Measurements from ENCODE around the gene LRPAP1.

LRPAP1 gene

DNA sequence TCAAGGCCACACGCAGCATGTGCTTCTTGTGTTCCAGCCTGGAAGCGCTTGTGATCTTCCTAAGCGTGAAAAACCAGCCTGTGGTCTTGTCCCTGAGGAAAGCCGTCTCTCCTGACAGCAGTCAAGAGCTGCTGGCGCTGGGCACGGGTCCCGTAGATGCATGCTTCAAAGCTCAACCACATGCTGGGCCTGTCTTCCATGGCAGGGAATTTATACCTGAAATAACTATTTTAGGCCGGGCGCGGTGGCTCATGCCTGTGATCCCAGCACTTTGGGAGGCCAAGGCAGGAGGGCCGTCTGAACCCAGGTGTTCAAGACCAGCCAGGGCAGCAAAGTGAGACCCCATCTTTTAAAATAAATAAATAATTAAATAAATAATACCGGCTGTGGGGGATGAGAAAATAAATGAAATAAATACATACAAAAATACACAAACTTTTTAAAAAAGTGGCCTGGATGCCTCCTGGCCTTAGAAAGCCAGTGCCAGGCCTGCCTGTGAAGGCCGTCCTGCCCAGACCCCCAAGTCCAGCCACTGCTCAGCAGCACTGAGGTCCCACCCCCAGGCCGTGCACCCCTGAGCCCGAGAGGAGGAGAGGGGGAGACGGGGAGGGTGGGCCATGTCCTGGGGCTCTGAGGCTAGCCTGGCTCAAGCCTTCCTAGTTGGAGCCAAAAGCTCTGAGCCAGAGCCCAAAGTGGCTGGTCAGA is 10.4 kb downstream of the LRPAP1 start:
- Histone ChIP-seq H3K27ac (ENCODE audit: low read length) (no peak overlapping the region), H3K36me3 (ENCODE audit: control insufficient read depth in 1 of 2, insufficient read depth in 2 of 2, low read length in 2 of 2) (peaks cover 35 to 80% of the 10 kb centered on the region in 2 donors), H3K4me3 (ENCODE audit: low read depth in 1 of 2, low read length in 2 of 2) (no peak overlapping the region), H3K9me3 (ENCODE audit: control insufficient read depth in 1 of 2, low read length in 2 of 2) (no peaks in the 10 kb centered on the region), H3K27me3 (ENCODE audit: low read depth, low read length) (no peaks in the 10 kb centered on the region), H3K4me1 (ENCODE audit: control insufficient read depth in 1 of 2, insufficient read depth in 2 of 2, low read length in 2 of 2) (no peaks in the 10 kb centered on the region)

DNA sequence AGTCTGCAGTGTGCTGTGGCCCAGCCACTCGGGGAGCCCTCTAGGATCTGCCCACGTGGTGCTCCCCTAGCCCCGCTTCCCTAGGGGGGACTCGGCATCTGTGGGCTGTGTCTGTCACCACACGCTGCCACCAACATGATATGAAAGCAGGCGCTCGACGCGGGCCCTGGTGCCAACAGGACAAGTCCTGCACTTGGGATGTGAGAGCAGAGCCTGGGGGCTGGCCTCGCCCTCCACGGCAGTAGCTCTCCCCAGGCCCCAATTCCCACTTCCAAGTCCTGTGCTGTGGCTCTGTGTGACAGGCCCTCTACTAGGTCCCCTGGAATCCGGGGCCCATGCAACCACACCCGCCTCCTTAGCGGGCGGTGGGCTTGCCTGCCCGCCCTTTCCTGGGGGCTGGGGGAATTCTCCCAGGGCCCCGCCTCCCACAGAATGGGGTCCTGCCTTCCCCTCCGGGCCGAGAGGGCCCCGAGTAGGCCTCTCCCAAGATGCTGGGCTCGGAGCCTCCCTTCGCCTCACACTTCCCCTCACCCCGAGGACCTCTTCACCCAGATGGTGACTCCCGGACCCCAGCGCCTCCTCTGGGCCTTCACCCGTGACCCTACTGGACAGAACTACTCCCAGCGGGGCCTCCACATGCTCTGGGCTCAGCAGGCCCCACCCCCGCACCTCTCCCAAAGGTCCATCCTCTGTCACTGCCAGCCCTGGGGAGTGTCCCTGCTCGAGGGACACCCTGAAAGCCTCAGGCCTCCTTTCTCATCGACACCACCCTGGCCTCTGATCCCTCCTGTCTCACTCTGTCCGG is 11.2 kb downstream of the LRPAP1 start:
- Histone ChIP-seq H3K36me3 (ENCODE audit: control insufficient read depth in 1 of 2, insufficient read depth in 2 of 2, low read length in 2 of 2) (peaks cover 37 to 87% of the 10 kb centered on the region in 2 donors), H3K27me3 (ENCODE audit: low read depth, low read length) (no peaks in the 10 kb centered on the region), H3K27ac (ENCODE audit: low read length) (no peak overlapping the region), H3K9me3 (ENCODE audit: control insufficient read depth in 1 of 2, low read length in 2 of 2) (no peaks in the 10 kb centered on the region), H3K4me1 (ENCODE audit: control insufficient read depth in 1 of 2, insufficient read depth in 2 of 2, low read length in 2 of 2) (no peaks in the 10 kb centered on the region), H3K4me3 (ENCODE audit: low read depth in 1 of 2, low read length in 2 of 2) (no peak overlapping the region)

DNA sequence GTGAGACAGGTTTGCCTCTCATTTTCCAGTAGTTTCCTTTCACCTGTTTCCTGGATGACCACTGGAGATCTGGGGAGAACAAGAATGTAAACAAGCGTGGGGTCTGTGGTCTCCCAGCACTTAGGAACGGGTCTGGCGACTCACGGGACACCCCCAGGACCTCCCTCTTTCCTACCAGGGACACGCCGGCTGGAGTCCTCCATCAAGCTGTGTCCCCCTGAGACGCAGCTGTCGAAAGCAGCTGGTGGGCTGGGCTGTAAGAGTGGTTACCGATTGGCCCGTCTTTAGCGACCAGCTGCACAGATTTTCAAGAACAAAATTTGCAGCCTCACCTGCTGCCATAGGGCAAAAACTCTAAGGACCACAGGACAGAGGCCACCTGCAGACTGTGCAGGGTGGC is 11.9 kb downstream of the LRPAP1 start:
- H3K36me3 ChIP-seq (ENCODE audit: control insufficient read depth in 1 of 2, insufficient read depth in 2 of 2, low read length in 2 of 2): peaks cover 41 to 94% of the 10 kb centered on the region in 2 donors
- H3K27me3 ChIP-seq (ENCODE audit: low read depth, low read length): no peaks in the 10 kb centered on the region
- no peak overlapping the region for H3K27ac ChIP-seq (ENCODE audit: low read length)
- H3K4me1 ChIP-seq (ENCODE audit: control insufficient read depth in 1 of 2, insufficient read depth in 2 of 2, low read length in 2 of 2): no peaks in the 10 kb centered on the region
- H3K9me3 ChIP-seq (ENCODE audit: control insufficient read depth in 1 of 2, low read length in 2 of 2): no peaks in the 10 kb centered on the region
- H3K4me3 ChIP-seq (ENCODE audit: low read depth in 1 of 2, low read length in 2 of 2): no peak overlapping the region

DNA sequence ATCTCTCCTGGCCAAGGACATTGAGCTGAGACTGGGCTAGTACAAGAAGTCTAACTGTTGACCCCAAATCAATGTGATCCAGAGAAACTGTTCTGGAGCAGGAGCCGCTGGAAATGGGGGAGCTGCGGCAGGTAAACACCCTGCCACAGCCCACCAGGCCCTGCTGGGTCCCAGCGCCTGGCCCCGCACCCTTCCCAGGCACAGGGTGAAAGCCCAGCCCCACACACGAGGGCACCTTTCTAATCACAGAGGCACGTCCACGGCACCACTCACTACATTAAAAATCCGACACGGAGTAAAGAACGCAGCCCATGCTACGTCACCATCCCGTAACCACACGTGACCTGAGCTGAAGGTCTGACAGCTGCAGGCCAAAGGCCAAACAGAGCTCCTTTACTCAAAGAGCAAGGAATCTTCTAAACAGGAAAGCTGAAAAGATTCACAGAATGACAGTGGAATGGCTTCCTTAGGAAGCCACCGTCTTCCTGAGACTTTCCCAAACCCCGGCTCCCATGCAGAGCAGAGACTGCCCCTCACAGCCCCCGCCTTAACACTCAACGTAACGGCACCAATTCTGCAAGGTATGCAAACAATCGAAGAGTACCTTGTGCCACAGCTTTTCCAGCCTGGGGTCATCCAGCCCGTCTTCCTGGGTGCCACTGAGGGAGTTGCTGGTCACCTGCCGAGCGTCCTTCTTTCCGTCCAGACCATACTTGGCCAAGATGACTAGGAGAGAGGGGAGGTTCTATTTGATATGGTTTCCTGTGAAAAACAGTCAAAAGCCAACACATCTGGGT is 12.6 kb downstream of the LRPAP1 start:
- H3K4me3 ChIP-seq (ENCODE audit: low read depth in 1 of 2, low read length in 2 of 2): no peak overlapping the region
- H3K27ac ChIP-seq (ENCODE audit: low read length): no peak overlapping the region
- H3K36me3 ChIP-seq (ENCODE audit: control insufficient read depth in 1 of 2, insufficient read depth in 2 of 2, low read length in 2 of 2): peaks cover 40 to 96% of the 10 kb centered on the region in 2 donors
- H3K27me3 ChIP-seq (ENCODE audit: low read depth, low read length): no peaks in the 10 kb centered on the region
- H3K4me1 ChIP-seq (ENCODE audit: control insufficient read depth in 1 of 2, insufficient read depth in 2 of 2, low read length in 2 of 2): no peaks in the 10 kb centered on the region
- no peaks in the 10 kb centered on the region for H3K9me3 ChIP-seq (ENCODE audit: control insufficient read depth in 1 of 2, low read length in 2 of 2)

DNA sequence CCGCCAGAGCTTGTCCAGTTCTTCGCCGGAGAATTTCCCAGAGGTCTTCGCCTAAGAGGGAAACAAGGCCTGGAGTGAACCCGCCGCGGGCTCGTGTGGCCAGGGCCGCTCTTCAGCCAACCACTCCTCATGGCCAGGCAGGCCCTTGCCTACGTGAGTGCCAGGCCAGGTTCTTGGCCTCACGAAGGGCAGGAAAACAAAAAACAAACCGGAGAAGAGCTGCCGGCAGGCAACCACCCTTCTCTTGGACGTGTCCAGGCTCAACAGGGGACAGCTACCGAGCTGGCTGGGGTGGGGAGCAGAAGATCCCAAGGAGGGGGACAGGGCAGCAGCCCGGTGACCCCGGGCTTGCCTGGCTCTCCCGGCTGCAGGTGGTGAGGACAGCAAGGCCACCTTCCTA is 13.3 kb downstream of the LRPAP1 start:
- Histone ChIP-seq H3K36me3 (ENCODE audit: control insufficient read depth in 1 of 2, insufficient read depth in 2 of 2, low read length in 2 of 2) (peaks cover 41 to 96% of the 10 kb centered on the region in 2 donors), H3K9me3 (ENCODE audit: control insufficient read depth in 1 of 2, low read length in 2 of 2) (no peaks in the 10 kb centered on the region), H3K4me3 (ENCODE audit: low read depth in 1 of 2, low read length in 2 of 2) (no peak overlapping the region), H3K27me3 (ENCODE audit: low read depth, low read length) (no peaks in the 10 kb centered on the region), H3K4me1 (ENCODE audit: control insufficient read depth in 1 of 2, insufficient read depth in 2 of 2, low read length in 2 of 2) (no peaks in the 10 kb centered on the region), H3K27ac (ENCODE audit: low read length) (no peak overlapping the region)

DNA sequence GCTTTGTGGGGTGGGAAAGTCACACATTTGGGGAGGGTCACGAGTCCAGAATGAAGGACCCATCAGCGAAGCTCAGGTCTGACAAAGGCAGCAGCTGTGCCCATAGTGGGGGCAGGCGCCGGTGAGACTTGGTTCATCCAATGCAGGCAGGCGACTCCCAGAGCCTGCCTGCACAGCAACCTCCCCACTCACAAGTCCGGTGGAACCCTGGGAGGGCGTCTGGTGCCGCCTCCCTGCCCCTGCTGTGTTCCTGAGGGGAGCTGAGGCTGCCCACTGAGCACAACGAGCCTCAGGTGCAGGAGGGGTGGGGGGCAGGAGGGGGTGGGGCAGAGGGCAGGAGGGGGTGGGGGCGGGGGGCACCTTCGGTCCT is 13.7 kb downstream of the LRPAP1 start:
- no peaks in the 10 kb centered on the region for H3K27me3 ChIP-seq (ENCODE audit: low read depth, low read length)
- H3K36me3 ChIP-seq (ENCODE audit: control insufficient read depth in 1 of 2, insufficient read depth in 2 of 2, low read length in 2 of 2): peaks cover 46 to 96% of the 10 kb centered on the region in 2 donors
- no peak overlapping the region for H3K4me3 ChIP-seq (ENCODE audit: low read depth in 1 of 2, low read length in 2 of 2)
- no peaks in the 10 kb centered on the region for H3K9me3 ChIP-seq (ENCODE audit: control insufficient read depth in 1 of 2, low read length in 2 of 2)
- no peaks in the 10 kb centered on the region for H3K4me1 ChIP-seq (ENCODE audit: control insufficient read depth in 1 of 2, insufficient read depth in 2 of 2, low read length in 2 of 2)
- H3K27ac ChIP-seq (ENCODE audit: low read length): no peak overlapping the region

DNA sequence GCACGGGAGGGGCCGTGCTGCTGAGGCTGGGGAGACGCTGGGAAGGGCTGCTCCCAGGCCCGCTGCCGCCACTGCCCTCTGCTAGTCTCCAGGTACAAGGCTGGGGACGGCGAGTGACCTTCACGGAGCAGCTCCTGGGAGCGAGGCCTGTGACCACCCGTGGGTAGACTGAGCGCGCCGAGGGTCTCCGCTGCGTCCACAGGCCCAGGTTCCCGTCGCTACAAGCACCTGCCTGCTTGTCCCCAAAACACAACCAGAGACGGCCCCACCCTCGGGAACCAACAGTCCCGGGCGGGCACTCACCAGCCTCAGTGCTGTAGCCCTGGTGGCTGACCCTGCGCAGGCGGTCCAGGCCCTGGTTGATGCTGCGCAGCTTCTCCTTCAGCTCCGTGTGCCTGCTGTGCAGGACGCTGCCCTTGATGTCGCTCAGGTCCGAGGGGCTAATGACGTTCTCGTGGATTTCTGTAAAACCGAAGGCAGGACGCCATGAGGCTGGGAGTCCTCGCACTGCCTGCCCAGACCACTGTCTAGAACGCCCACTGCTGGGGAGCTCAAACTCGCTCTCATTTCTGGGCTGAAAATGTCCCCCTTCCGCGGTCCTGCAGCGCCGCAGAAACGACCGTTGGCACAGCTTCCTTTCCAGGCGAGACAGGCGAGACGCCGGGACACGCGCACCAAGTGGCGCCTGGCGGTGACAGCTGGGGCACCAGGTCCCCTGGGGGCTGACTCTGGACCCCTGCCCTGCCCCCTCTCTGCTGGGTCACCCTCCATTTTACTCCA is 14.3 kb downstream of the LRPAP1 start:
- H3K36me3 ChIP-seq (ENCODE audit: control insufficient read depth in 1 of 2, insufficient read depth in 2 of 2, low read length in 2 of 2): peaks cover 46 to 96% of the 10 kb centered on the region in 2 donors
- no peaks in the 10 kb centered on the region for H3K4me1 ChIP-seq (ENCODE audit: control insufficient read depth in 1 of 2, insufficient read depth in 2 of 2, low read length in 2 of 2)
- no peak overlapping the region for H3K4me3 ChIP-seq (ENCODE audit: low read depth in 1 of 2, low read length in 2 of 2)

DNA sequence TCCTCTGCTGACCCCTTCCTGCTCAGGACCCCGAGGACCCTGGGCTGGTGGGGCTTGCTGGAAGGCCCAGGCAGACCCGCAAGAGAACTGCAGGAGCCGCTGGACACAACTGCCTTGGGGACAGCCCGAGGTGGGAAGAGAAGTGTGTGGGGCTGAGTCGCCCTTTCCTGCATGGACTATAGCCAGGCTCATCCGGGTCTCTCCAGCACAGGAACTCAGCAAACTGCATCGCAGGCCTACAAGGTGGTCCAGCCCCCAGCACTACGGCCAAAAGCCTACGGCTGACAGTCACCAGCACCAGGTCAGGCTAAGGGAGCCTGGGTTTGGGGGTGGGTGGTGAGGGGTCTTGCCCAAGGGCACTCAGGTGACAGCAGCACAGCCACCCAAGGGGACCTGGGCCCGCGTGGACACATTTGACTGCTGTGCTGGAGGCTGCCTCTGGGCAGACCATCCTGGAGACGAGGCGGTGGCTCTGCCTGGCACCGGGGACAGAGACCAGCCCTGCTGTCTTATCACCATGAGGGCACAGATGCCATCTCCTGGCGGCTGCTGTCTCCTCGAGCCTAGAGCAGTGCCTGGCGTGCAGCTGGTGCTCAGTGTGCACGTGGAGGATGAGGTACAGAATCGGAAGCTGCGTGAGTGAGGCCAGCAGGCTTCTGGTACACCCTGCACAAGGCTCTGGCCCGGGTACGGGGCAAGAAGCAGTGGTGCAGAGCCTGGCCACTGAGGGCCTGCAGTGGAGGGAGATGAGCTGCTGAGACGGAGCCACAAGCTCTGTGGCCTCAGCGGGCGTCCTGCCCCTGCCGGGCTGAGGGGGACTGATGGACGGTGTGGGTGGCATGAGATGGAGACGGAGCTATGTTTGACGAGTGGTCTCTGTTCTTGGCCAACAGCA is 15.1 kb downstream of the LRPAP1 start:
- Histone ChIP-seq H3K27ac (ENCODE audit: low read length) (no peak overlapping the region), H3K4me1 (ENCODE audit: control insufficient read depth in 1 of 2, insufficient read depth in 2 of 2, low read length in 2 of 2) (no peaks in the 10 kb centered on the region), H3K27me3 (ENCODE audit: low read depth, low read length) (no peaks in the 10 kb centered on the region), H3K4me3 (ENCODE audit: low read depth in 1 of 2, low read length in 2 of 2) (no peak overlapping the region), H3K9me3 (ENCODE audit: control insufficient read depth in 1 of 2, low read length in 2 of 2) (no peaks in the 10 kb centered on the region), H3K36me3 (ENCODE audit: control insufficient read depth in 1 of 2, insufficient read depth in 2 of 2, low read length in 2 of 2) (peaks cover 52 to 96% of the 10 kb centered on the region in 2 donors)

More for the DNA sequence above, 14.3 kb downstream of the LRPAP1 start:
- Histone ChIP-seq H3K27ac (ENCODE audit: low read length) (no peak overlapping the region), H3K9me3 (ENCODE audit: control insufficient read depth in 1 of 2, low read length in 2 of 2) (no peaks in the 10 kb centered on the region), H3K27me3 (ENCODE audit: low read depth, low read length) (no peaks in the 10 kb centered on the region)

DNA sequence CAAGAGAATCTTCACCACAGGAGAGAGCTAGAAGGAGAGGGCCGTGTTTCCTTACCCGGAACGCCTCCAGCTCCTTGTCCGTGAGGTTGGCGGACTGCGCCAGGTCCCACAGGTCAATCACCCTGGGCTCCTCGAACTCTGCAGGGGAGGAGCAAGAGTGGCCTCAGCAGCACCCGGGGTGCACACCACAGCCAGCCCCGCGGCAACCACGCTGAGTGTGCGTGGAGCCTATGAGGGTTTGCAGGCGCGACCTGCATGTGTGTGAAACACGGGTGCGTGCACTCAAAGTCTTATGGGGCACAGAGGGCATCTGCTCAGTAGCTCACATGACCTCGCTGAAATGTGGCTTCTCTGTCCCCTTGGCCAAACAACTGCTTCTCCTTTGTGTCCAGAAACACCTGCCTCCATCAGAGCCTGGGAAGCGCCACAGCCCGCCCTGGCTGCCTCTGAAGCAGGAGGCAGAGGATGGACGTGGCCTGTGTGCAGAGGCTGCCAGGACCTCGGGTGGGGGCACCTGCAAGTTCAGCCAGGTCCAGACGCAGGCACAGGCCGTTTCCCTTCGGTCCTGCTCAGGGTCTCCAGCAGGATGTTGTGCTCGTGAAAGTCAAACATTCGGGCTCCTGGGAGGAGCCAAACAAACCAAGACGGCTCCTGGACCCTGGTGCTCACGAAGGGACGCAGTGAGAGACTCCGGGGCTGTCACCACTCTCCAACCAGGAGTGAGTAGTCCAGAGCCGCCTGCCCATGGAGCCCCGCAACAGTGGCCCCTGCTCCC is 16.0 kb downstream of the LRPAP1 start:
- Histone ChIP-seq H3K27me3 (ENCODE audit: low read depth, low read length) (no peaks in the 10 kb centered on the region), H3K4me1 (ENCODE audit: control insufficient read depth in 1 of 2, insufficient read depth in 2 of 2, low read length in 2 of 2) (no peaks in the 10 kb centered on the region), H3K27ac (ENCODE audit: low read length) (no peak overlapping the region), H3K4me3 (ENCODE audit: low read depth in 1 of 2, low read length in 2 of 2) (no peak overlapping the region), H3K36me3 (ENCODE audit: control insufficient read depth in 1 of 2, insufficient read depth in 2 of 2, low read length in 2 of 2) (peaks cover 48 to 98% of the 10 kb centered on the region in 2 donors), H3K9me3 (ENCODE audit: control insufficient read depth in 1 of 2, low read length in 2 of 2) (no peaks in the 10 kb centered on the region)
